ENCODE results near the gene ANKFN1.

The ANKFN1 gene

DNA sequence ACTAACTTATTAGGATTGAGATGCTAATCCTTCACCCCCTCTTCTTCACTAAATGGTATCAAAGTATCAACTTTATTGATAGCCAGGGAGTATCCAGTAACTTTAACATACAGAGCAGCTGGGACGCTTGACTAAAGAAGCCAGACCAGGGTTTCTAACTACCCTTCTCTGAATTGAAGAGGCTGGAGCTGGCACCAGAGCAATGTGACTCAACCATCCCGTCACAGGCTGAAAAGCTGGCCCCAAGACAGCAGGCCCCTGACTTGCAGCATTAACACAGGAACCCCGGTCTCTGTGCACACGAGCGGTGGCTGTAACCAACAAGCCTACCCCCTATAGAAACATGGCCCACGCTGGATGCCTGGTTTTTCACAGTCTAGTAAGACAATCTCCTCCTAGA is 59.8 kb downstream of the ANKFN1 start:
- no peak overlapping the region for H3K27ac ChIP-seq
- no peak overlapping the region for H3K4me3 ChIP-seq (ENCODE audit: low read depth, low read length)
- no peaks in the 10 kb centered on the region for H3K27me3 ChIP-seq (ENCODE audit: control insufficient read depth, insufficient read depth, low read length)
- no peaks in the 10 kb centered on the region for H3K36me3 ChIP-seq (ENCODE audit: control insufficient read depth, insufficient read depth, low read length)
- H3K79me2 ChIP-seq: no peaks in the 10 kb centered on the region
- H3K4me1 ChIP-seq: no peaks in the 10 kb centered on the region
- H3K9me3 ChIP-seq (ENCODE audit: control insufficient read depth, low read length): no peaks in the 10 kb centered on the region
- no peak overlapping the region for H2AFZ ChIP-seq
- no peak overlapping the region for H3K4me2 ChIP-seq (ENCODE audit: low read length)
- TF ChIP-seq, protein P1, sequence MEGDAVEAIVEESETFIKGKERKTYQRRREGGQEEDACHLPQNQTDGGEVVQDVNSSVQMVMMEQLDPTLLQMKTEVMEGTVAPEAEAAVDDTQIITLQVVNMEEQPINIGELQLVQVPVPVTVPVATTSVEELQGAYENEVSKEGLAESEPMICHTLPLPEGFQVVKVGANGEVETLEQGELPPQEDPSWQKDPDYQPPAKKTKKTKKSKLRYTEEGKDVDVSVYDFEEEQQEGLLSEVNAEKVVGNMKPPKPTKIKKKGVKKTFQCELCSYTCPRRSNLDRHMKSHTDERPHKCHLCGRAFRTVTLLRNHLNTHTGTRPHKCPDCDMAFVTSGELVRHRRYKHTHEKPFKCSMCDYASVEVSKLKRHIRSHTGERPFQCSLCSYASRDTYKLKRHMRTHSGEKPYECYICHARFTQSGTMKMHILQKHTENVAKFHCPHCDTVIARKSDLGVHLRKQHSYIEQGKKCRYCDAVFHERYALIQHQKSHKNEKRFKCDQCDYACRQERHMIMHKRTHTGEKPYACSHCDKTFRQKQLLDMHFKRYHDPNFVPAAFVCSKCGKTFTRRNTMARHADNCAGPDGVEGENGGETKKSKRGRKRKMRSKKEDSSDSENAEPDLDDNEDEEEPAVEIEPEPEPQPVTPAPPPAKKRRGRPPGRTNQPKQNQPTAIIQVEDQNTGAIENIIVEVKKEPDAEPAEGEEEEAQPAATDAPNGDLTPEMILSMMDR (IDR thresholded peaks at IDR 0.05): no peak
- H3K9ac ChIP-seq: no peak overlapping the region

GRCh38 chr17:56217921-56218320 is 64.6 kb downstream of the ANKFN1 start:
- H3K9me3 ChIP-seq (ENCODE audit: control insufficient read depth, low read length): no peaks in the 10 kb centered on the region
- H3K27me3 ChIP-seq (ENCODE audit: control insufficient read depth, insufficient read depth, low read length): no peaks in the 10 kb centered on the region
- no peaks in the 10 kb centered on the region for H3K79me2 ChIP-seq
- no peaks in the 10 kb centered on the region for H3K4me1 ChIP-seq
- H3K27ac ChIP-seq: no peak overlapping the region
- no peak overlapping the region for H3K9ac ChIP-seq
- H3K4me2 ChIP-seq (ENCODE audit: low read length): no peak overlapping the region
- no peaks in the 10 kb centered on the region for H3K36me3 ChIP-seq (ENCODE audit: control insufficient read depth, insufficient read depth, low read length)
- TF ChIP-seq, protein P1 (IDR thresholded peaks at IDR 0.05): no peak
- no peak overlapping the region for H2AFZ ChIP-seq
- no peak overlapping the region for H3K4me3 ChIP-seq (ENCODE audit: low read depth, low read length)

DNA sequence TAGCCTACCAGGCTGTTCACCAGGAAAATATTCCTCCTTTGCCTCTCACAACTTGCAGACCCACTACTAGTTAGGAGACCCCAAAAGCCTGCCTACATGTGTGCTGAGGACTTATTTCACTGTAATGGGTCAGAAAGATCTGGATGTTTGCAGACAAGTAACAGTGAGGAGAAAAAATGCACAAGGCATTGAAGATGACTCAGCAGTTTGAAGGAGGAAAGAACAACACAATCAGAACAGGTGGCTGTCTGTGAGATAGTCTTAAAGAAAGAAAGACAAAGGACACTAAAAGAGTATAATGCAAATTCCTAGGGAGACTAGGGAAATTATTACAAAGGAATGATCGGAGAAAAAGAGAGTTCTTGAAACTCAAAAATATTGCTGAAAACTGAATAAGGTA is 69.0 kb downstream of the ANKFN1 start:
- H3K9ac ChIP-seq: no peak overlapping the region
- no peaks in the 10 kb centered on the region for H3K9me3 ChIP-seq (ENCODE audit: control insufficient read depth, low read length)
- no peak overlapping the region for H2AFZ ChIP-seq
- no peaks in the 10 kb centered on the region for H3K79me2 ChIP-seq
- H3K4me2 ChIP-seq (ENCODE audit: low read length): no peak overlapping the region
- no peaks in the 10 kb centered on the region for H3K27me3 ChIP-seq (ENCODE audit: control insufficient read depth, insufficient read depth, low read length)
- no peak overlapping the region for H3K4me3 ChIP-seq (ENCODE audit: low read depth, low read length)
- no peaks in the 10 kb centered on the region for H3K36me3 ChIP-seq (ENCODE audit: control insufficient read depth, insufficient read depth, low read length)
- H3K27ac ChIP-seq: no peak overlapping the region
- no peaks in the 10 kb centered on the region for H3K4me1 ChIP-seq
- TF ChIP-seq, protein P1 (IDR thresholded peaks at IDR 0.05): no peak

- H3K9ac ChIP-seq: no peak overlapping the region
- peaks cover 2% of the 10 kb centered on the region for H3K27me3 ChIP-seq (ENCODE audit: control insufficient read depth, insufficient read depth, low read length)
- H2AFZ ChIP-seq: no peak overlapping the region
- TF ChIP-seq, protein P1 (IDR thresholded peaks at IDR 0.05): no peak
- no peaks in the 10 kb centered on the region for H3K9me3 ChIP-seq (ENCODE audit: control insufficient read depth, low read length)
- no peaks in the 10 kb centered on the region for H3K4me1 ChIP-seq
- H3K36me3 ChIP-seq (ENCODE audit: control insufficient read depth, insufficient read depth, low read length): no peaks in the 10 kb centered on the region
- H3K4me2 ChIP-seq (ENCODE audit: low read length): no peak overlapping the region
- H3K27ac ChIP-seq: no peak overlapping the region
- no peaks in the 10 kb centered on the region for H3K79me2 ChIP-seq
- H3K4me3 ChIP-seq (ENCODE audit: low read depth, low read length): no peak overlapping the region
Measured at GRCh38 chr17:56230660-56231059, 77.4 kb downstream of the ANKFN1 start.

DNA sequence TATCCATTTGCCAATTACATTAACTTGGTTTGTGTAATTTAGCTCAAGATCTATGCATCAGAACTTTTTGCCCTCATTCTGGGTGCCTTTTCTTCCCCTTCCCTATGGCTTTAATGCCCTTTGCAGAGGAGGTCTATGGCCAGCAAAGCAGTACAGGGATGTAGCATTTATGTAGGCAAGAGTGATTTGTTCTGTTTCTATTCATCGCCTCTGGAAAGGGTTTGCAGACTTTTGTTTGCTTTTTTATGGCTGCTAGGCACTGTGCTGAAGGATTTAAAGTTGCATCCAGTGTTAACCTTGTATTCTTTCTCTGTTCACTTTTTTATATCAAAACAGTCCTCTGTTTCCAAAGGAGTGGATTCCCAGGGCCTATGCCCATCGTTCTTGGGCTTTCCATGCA is 78.0 kb downstream of the ANKFN1 start:
- H3K9me3 ChIP-seq (ENCODE audit: control insufficient read depth, low read length): no peaks in the 10 kb centered on the region
- H3K27me3 ChIP-seq (ENCODE audit: control insufficient read depth, insufficient read depth, low read length): peaks cover 2% of the 10 kb centered on the region
- no peak overlapping the region for H3K4me2 ChIP-seq (ENCODE audit: low read length)
- H3K4me3 ChIP-seq (ENCODE audit: low read depth, low read length): no peak overlapping the region
- TF ChIP-seq, protein P1 (IDR thresholded peaks at IDR 0.05): no peak
- no peak overlapping the region for H3K27ac ChIP-seq
- no peak overlapping the region for H2AFZ ChIP-seq
- H3K36me3 ChIP-seq (ENCODE audit: control insufficient read depth, insufficient read depth, low read length): no peaks in the 10 kb centered on the region
- no peaks in the 10 kb centered on the region for H3K79me2 ChIP-seq
- H3K9ac ChIP-seq: no peak overlapping the region
- no peaks in the 10 kb centered on the region for H3K4me1 ChIP-seq

All from parathyroid adenoma (tissue), 2 donors.